ENCODE data around the gene ATP2C2. TPM values are rescaled to one million over a fixed set of nuclear protein-coding genes. Genes with fewer than 3 reads are reported as not detected.

ATP2C2 gene
- total RNA-seq, 1 donor from 2014 or later, result not detected

DNA sequence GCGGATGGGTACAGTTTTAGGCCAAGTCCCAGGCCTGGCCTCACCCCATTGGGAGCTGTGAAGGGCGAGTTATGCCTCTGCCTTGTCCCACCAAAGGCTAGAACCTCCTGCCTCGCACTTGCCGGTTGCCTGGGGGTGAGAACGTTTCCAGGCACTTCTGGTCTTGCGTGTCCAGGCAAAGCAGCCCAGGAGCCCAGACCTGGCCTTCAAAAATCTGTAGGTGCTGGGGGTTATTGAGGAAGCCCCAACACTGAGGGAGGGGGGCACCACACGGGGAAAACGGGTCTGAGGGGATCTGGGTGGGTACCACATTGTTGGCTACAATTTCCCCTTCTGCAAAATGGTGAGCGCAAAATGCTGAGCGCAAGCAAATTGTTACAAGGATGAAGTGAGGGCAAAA lies 12.2 kb upstream of the ATP2C2 start:
- TF ChIP-seq, protein P1, sequence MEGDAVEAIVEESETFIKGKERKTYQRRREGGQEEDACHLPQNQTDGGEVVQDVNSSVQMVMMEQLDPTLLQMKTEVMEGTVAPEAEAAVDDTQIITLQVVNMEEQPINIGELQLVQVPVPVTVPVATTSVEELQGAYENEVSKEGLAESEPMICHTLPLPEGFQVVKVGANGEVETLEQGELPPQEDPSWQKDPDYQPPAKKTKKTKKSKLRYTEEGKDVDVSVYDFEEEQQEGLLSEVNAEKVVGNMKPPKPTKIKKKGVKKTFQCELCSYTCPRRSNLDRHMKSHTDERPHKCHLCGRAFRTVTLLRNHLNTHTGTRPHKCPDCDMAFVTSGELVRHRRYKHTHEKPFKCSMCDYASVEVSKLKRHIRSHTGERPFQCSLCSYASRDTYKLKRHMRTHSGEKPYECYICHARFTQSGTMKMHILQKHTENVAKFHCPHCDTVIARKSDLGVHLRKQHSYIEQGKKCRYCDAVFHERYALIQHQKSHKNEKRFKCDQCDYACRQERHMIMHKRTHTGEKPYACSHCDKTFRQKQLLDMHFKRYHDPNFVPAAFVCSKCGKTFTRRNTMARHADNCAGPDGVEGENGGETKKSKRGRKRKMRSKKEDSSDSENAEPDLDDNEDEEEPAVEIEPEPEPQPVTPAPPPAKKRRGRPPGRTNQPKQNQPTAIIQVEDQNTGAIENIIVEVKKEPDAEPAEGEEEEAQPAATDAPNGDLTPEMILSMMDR (IDR thresholded peaks at IDR 0.05), result no peak
- H3K4me3 Mint-ChIP-seq (ENCODE audit: unreplicated experiment), result no peak overlapping the region
- DNase-seq (ENCODE audit: low spot score), result no peak
- no peaks in the 10 kb centered on the region for H3K9me3 Mint-ChIP-seq (ENCODE audit: low read depth)
- peaks cover 8% of the 10 kb centered on the region for H3K4me1 Mint-ChIP-seq (ENCODE audit: low read depth)
- H3K27me3 Mint-ChIP-seq (ENCODE audit: low read depth), result peaks cover 50% of the 10 kb centered on the region
- no peak overlapping the region for H3K27ac Mint-ChIP-seq (ENCODE audit: unreplicated experiment)
- no peaks in the 10 kb centered on the region for H3K36me3 Mint-ChIP-seq (ENCODE audit: low read depth)

DNA sequence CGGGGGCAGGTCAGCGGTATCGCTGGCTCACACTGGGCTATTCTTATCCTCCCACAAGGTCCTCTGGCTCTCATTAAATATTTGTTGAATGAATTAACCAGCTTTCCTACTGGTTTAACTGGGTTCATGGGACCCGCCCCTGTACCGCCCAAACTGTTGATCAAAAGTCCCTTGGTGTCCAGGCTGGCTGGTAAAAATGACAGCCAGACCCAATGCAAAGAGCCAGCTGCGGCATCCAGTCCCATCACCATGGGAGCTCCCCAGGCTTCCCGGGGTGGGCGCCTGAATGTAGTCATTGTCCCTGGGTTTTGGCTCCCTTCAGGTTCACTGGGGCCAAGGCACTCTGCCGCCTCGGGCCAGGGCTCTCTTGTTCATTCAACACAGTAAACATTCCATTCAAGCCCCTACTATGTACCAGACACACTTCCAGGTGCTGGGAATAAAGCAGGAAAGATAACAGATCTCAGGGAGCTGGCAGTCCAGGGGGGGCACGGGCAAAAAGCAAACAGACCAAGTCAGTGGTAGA lies 11.7 kb upstream of the ATP2C2 start:
- H3K27ac Mint-ChIP-seq (ENCODE audit: unreplicated experiment), result no peak overlapping the region
- H3K9me3 Mint-ChIP-seq (ENCODE audit: low read depth), result no peaks in the 10 kb centered on the region
- TF ChIP-seq, protein P1 (IDR thresholded peaks at IDR 0.05), result no peak
- no peak overlapping the region for H3K4me3 Mint-ChIP-seq (ENCODE audit: unreplicated experiment)
- peaks cover 50% of the 10 kb centered on the region for H3K27me3 Mint-ChIP-seq (ENCODE audit: low read depth)
- peaks cover 8% of the 10 kb centered on the region for H3K4me1 Mint-ChIP-seq (ENCODE audit: low read depth)
- no peak for DNase-seq (ENCODE audit: low spot score)
- no peaks in the 10 kb centered on the region for H3K36me3 Mint-ChIP-seq (ENCODE audit: low read depth)

DNA sequence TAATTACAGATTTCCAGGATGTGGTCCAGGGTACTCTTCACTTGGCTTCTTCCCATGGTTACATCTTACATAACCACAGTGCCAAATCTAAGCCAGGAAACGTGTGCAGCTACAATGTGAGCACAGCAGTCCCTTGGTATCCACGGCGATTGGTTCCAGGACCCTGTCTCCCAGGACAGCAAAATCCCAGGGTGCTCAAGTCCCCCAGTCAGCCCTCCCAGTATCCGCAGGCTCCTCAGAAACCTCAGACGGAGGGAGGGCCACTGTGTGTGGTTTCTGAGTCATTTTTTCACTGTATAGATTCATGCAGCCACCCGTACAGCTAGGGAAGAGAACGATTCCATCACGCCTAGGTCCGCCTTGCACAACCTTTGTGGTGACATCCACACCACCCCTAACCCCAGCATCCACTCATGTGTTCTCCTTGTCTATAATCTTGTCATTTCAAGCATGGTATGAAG lies 11.1 kb upstream of the ATP2C2 start:
- Mint-ChIP-seq H3K36me3 (ENCODE audit: low read depth) (no peaks in the 10 kb centered on the region), H3K27me3 (ENCODE audit: low read depth) (peaks cover 48% of the 10 kb centered on the region), H3K9me3 (ENCODE audit: low read depth) (no peaks in the 10 kb centered on the region), H3K4me3 (ENCODE audit: unreplicated experiment) (no peak overlapping the region), H3K4me1 (ENCODE audit: low read depth) (peaks cover 8% of the 10 kb centered on the region), H3K27ac (ENCODE audit: unreplicated experiment) (no peak overlapping the region)
- no peak for DNase-seq (ENCODE audit: low spot score)
- TF ChIP-seq, protein P1 (IDR thresholded peaks at IDR 0.05), result no peak

DNA sequence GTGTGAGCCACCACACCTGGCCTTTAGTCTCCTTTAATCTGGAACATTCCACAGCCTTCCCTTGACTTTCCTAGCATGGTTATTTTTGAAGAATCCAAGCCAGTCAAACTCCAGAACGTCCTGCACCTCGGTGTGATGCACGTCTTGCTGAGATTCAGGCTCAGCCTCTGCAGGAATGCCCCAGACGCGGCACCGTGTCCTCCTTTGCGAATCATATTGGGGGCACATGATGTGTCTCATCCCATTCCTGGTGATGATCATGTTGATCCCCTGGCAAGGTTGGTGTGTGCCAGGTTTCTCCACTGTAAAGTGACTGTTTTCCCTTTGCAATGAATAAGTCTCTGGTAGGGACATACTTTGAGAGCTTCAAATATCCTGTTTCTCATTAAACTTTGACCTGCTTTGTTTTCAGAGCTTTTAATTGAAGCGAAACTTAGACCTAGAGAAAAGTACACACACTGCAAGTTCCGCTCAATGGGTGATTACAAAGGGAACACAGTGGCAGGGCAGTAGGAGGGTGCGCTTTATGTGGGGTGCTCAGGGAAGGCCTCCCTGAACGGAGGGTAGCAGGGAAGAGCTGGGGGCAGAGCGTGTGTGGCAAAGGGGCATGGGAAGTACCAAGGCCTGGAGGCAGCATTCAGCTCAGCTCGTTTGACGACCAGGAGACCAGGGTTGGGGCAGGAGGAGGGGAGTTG lies 9.6 kb upstream of the ATP2C2 start:
- Mint-ChIP-seq H3K9me3 (ENCODE audit: low read depth) (no peaks in the 10 kb centered on the region), H3K36me3 (ENCODE audit: low read depth) (no peaks in the 10 kb centered on the region), H3K4me1 (ENCODE audit: low read depth) (peaks cover 8% of the 10 kb centered on the region), H3K27ac (ENCODE audit: unreplicated experiment) (no peak overlapping the region), H3K27me3 (ENCODE audit: low read depth) (peaks cover 46% of the 10 kb centered on the region), H3K4me3 (ENCODE audit: unreplicated experiment) (no peak overlapping the region)
- TF ChIP-seq, protein P1 (IDR thresholded peaks at IDR 0.05), result no peak
- DNase-seq (ENCODE audit: low spot score), result no peak

DNA sequence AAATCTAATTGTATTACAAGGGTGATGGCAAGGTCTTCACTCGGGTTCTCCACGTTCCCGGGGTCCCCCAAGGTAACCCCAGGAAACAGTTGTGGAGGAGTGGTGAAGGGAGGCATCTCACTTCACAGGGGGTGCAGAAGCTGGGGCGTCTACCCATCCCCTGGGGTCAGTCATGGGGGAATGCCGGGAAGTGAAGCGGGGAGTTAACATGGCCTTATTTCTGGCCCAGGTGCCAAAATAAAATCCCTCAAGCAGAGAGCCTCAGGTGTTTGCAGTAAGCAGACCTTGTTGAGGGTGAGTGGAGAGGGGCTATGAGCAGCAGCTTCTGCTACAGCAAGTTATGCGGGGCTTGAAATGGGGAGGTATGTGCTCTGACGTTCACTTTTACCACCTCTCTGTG lies 9.0 kb upstream of the ATP2C2 start:
- DNase-seq (ENCODE audit: low spot score), result no peak
- Mint-ChIP-seq H3K27ac (ENCODE audit: unreplicated experiment) (no peak overlapping the region), H3K4me1 (ENCODE audit: low read depth) (peaks cover 8% of the 10 kb centered on the region), H3K36me3 (ENCODE audit: low read depth) (no peaks in the 10 kb centered on the region), H3K27me3 (ENCODE audit: low read depth) (peaks cover 47% of the 10 kb centered on the region), H3K9me3 (ENCODE audit: low read depth) (no peaks in the 10 kb centered on the region), H3K4me3 (ENCODE audit: unreplicated experiment) (no peak overlapping the region)
- TF ChIP-seq, protein P1 (IDR thresholded peaks at IDR 0.05), result no peak
